NB4 (cell line): ENCODE results near the gene HSD17B1.

Source experiments
- DNase-seq: peaks from one replicate; pipeline ENCODE4 v3.0.0; 2010; ENCODE audit warnings: low read depth
- H3K4me3 ChIP-seq: one replicate; pipeline ENCODE4 v1.5.1; 2011; ENCODE audit warnings: mild to moderate bottlenecking, low read depth, low read length, moderate library complexity
- MAX ChIP-seq: IDR thresholded peaks from 2 replicates; pipeline ENCODE4 v1.6.1; 2011; ENCODE audit warnings: low read depth, low read length
- MYC ChIP-seq: IDR thresholded peaks from 2 replicates; pipeline ENCODE4 v1.6.1; 2011; ENCODE audit warnings: low read depth, low read length
- POLR2A ChIP-seq: IDR thresholded peaks from 2 replicates; pipeline ENCODE4 v1.6.1; 2011; ENCODE audit warnings: mild to moderate bottlenecking; ENCODE audit not compliant: insufficient read length; ENCODE audit errors: extremely low read depth
- TF ChIP-seq, protein P1 (sequence below): IDR thresholded peaks from one replicate; pipeline ENCODE4 v1.5.1; 2012; ENCODE audit warnings: low read depth, low read length

The HSD17B1 gene

DNA sequence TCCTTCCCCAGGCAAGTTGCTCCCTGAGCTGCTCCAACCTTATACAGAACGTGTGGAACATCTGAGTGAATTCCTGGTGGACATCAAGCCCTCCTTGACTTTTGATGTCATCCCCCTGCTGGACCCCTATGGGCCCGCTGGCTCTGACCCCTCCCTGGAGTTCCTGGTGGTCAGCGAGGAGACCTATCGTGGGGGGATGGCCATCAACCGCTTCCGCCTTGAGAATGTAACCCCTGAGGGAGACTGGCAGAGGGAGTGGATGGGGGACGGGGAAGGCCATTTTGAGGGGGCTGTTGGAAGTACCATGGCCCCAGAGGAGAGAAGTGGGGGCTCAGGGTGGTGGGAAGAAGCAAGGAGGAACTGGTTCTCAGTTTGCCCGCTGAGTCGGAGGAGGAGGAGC lies 11.2 kb downstream of the HSD17B1 start:
- peak; percentile 43 for DNase-seq
- no peak for TF ChIP-seq POLR2A
- no peak for TF ChIP-seq MYC
- no peak for TF ChIP-seq MAX
- TF ChIP-seq, protein P1, sequence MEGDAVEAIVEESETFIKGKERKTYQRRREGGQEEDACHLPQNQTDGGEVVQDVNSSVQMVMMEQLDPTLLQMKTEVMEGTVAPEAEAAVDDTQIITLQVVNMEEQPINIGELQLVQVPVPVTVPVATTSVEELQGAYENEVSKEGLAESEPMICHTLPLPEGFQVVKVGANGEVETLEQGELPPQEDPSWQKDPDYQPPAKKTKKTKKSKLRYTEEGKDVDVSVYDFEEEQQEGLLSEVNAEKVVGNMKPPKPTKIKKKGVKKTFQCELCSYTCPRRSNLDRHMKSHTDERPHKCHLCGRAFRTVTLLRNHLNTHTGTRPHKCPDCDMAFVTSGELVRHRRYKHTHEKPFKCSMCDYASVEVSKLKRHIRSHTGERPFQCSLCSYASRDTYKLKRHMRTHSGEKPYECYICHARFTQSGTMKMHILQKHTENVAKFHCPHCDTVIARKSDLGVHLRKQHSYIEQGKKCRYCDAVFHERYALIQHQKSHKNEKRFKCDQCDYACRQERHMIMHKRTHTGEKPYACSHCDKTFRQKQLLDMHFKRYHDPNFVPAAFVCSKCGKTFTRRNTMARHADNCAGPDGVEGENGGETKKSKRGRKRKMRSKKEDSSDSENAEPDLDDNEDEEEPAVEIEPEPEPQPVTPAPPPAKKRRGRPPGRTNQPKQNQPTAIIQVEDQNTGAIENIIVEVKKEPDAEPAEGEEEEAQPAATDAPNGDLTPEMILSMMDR: no peak
- H3K4me3 ChIP-seq: peak overlapping the region; percentile 94

DNA sequence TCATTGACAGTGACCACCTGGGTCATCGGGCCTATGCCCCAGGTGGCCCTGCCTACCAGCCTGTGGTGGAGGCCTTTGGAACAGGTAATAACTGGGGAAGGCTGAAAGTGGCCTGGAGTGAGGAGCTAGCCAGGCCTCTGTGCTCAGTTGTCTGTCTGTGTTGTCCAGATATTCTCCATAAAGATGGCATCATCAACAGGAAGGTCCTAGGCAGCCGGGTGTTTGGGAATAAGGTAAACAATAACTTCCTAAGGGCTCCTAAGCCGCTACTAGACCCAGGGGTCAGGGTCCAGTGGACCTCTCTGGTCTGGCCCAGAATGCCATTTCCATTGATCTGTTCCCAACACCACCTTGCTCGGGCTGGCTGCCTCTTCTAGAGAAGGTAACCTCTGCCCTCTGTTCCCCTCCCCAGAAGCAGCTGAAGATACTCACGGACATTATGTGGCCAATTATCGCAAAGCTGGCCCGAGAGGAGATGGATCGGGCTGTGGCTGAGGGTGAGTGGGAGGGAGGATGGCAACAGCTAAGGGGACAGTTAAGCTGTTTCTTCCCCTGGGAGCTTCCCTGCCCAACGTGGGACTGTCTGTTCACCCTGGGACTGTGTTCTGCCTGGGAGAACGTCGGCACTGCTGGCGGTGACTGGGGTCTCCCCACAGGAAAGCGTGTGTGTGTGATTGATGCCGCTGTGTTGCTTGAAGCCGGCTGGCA lies 12.2 kb downstream of the HSD17B1 start:
- no peak overlapping the region for H3K4me3 ChIP-seq
- TF ChIP-seq MAX (no peak), MYC (no peak), POLR2A (no peak)
- TF ChIP-seq, protein P1: no peak
- DNase-seq: no peak

GRCh38 chr17:42565523-42566214 lies 12.9 kb downstream of the HSD17B1 start:
- DNase-seq: no peak
- TF ChIP-seq POLR2A: no peak
- no peak for TF ChIP-seq MAX
- TF ChIP-seq, protein P1: no peak
- no peak for TF ChIP-seq MYC
- H3K4me3 ChIP-seq: no peak overlapping the region

DNA sequence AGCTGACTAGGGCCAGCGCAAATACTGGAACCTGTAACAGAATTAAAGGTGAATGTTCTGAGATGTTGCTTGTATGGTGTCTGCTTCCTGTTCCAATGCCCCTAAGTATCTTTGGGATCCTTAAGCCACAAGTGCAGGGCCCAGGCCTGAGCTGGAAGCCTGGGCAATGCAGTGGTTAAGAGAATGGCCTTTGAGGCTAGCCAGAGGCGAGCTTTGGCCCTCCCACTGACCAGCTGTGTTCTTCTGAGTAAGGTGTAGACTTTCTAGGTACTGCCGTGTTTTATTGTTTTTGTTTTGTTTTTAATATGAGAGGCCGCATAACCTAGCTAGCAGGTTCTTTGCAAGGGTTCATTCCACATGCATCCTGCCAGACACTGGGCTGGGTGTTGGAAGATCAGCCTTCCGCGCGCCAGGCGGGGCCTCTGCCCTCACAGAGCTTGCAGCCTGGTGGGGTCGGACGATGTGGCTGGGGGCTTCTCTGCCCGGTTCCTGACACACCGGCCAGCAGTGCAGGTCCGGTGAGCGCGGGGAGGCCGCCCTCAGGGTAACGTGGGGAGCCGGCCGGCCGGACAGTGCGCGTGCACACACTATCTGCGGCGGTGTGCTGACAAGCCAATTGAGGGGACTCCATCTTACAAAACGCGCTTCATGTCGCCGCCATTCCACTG lies 13.6 kb downstream of the HSD17B1 start:
- H3K4me3 ChIP-seq: peak overlapping the region; percentile 25
- no peak for DNase-seq
- TF ChIP-seq POLR2A (no peak), MYC (no peak), MAX (no peak)
- TF ChIP-seq, protein P1: no peak

GRCh38 chr17:42566883-42567573 lies 14.3 kb downstream of the HSD17B1 start, which contains the start of gene MLX:
MLX (plus strand) TSS chr17:42567100; CDS start chr17:42567125, 25 bp downstream.
- TF ChIP-seq POLR2A (peak; percentile 46), MYC (peak; percentile 75), MAX (peak; percentile 96)
- TF ChIP-seq, protein P1: no peak
- peak within 1 kb of the TSS; percentile 92 for H3K4me3 ChIP-seq
- DNase-seq: peak; percentile 94
